Stimulated activated CD8-positive, alpha-beta memory T cell treated with anti-CD3 and anti-CD28 coated beads, Interleukin-15, amount 100 ng/mL, for 4 hours (primary cell): ENCODE measurements around the gene OR4B1.
"Not testable (repeated sequence)": the region's sequence is repeated elsewhere in the genome, so short reads cannot be mapped to it uniquely, and the experiment has no call there.

Experiments
- DNase-seq, 2 donors: peaks; one replicate each; pipeline ENCODE4 v3.0.0-alpha.2; 2020; ENCODE audit warnings: low read depth in 2 of 2

OR4B1 gene, protein sequence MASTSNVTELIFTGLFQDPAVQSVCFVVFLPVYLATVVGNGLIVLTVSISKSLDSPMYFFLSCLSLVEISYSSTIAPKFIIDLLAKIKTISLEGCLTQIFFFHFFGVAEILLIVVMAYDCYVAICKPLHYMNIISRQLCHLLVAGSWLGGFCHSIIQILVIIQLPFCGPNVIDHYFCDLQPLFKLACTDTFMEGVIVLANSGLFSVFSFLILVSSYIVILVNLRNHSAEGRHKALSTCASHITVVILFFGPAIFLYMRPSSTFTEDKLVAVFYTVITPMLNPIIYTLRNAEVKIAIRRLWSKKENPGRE

GRCh38 chr11:48216510-48216909 is at the start of gene OR4B1:
Gene OR4B1, plus strand, starts transcription at chr11:48216810. Its CDS starts 0 bp downstream, at chr11:48216810.
- DNase-seq, result no peak

- no peak for DNase-seq
These were observed 49.2 kb upstream of the OR4B1 start for GRCh38 chr11:48167380-48167779.

GRCh38 chr11:48168815-48169214 is 47.8 kb upstream of the OR4B1 start:
- DNase-seq, result no peak

GRCh38 chr11:48169259-48169658 is 47.4 kb upstream of the OR4B1 start:
- no peak for DNase-seq

DNA sequence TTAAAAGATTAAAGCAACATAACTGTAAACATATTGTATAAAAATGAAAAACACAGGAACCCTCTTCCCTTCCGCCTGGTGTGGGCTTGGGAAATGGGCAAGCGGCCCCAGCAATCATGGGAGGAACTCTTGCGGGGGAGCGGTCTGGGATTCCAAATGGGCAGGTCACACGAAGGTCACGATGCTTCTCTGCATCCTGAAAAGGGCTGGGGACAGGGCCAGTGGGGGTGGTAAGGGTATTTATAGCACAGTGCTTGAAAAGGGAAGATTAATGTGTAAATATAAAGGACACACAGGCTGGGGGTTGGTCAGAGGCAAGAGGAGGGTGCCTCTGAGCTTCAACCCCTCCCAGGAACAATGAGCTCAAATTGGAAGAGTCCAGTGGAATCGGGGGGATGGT is 46.9 kb upstream of the OR4B1 start:
- no peak for DNase-seq

DNA sequence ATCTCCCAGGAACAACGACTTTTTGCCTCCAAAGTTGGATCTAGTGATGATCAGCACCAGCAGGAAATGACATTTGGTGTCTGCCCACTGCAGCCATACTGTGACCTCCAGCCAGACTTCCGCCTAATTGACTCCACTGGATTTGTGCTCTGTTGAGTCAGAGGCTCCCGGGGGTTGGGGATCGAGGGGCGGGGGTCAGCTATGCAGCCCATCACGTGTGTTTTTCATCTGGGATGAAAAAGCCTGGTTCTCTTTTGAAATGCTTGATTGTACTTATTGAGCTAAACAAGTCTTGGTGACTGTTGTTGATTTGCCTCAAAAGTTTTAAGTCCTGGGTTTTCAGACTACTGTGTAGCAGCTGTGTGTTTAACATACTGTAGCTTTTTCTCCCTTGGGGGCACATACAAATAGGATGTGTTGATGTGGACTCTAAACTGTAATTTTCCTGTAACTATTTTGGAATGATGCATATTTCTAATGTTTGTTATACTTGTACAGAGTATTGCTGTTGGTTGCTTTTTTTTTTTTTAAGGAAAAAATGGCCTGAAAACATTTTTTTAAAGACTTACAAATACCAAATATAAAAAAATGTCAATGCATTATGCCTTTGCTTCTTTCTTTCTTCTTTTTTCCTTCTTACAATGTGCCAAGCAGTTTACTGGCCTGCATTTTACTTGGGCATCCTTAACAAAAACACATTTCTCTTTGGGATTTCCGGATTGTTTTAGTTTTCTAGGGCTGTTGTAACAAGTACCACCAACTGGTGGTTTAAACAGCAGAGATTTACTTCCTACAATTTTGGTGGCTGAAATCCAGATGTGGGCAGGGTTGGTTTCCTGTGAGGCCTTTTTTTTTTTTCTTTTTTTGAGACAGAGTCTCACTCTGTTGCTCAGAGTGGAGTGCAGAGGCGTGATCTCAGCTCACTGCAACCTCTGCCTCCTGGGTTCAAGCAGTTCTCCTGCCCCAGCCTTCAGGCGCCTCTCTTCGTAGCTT is 46.1 kb upstream of the OR4B1 start:
- no peak for DNase-seq

GRCh38 chr11:48172818-48173609 is 43.6 kb upstream of the OR4B1 start:
- peak; percentile 12 to 17 for DNase-seq

GRCh38 chr11:48177661-48178060 is 38.9 kb upstream of the OR4B1 start:
- DNase-seq, result no peak

GRCh38 chr11:48180627-48181026 is 36.0 kb upstream of the OR4B1 start:
- no peak for DNase-seq

DNA sequence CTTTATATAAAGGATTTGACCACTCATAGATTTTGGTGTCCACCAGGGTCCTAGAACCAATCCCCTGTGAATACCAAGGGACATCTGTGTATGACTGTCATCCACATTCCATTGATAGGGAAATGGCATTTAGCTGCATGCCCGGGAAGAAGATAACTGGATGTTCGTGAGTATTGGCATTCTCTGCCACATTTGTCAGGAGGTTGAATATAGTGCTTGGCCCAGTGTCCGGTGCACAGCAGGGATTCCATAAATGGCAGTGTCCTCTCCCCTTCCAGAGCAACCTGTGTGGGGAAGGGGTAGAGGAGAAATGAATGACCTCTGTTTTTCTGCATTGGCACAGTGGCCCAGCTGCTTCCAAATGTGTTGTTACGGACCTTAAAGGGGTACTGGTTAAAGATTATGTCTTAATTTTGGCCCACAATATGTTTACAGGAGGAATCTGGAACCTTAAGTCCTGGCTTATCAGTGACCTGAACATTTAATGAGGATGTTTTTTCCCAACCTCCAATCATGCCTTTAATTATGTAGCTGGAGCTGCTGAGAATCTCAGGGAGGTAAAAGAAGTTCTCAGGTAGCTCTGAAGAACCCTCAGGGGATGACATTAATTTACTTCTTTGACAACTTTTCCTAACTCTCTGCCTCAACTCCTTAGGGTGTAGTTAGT is 33.6 kb upstream of the OR4B1 start:
- DNase-seq, result no peak

- no peak for DNase-seq
These were observed 32.2 kb upstream of the OR4B1 start for GRCh38 chr11:48184452-48184851.

- DNase-seq, result not testable (repeated sequence)
These were observed 25.5 kb upstream of the OR4B1 start for GRCh38 chr11:48190906-48191654.

DNA sequence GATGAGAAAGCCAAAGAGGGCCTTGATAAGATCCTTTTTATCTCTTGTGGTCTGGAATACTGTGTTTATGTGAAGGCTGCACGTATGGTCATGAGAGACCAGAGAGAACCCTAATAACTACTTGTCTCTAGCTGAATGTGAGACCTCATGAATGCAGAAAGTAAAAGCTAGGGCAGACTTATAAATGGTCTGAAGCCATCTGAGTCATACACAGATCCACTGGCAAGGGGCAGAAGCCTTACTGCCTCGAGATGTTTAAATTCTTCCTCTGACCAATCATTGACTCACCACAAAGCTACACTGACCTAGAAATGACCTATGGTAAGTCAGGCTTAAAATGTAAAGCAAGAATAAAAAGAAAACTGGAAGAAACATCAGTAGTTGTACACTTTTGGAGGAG is 22.7 kb upstream of the OR4B1 start:
- no peak for DNase-seq

- DNase-seq, result no peak
These were observed 8.7 kb upstream of the OR4B1 start for GRCh38 chr11:48207881-48208280.

DNA sequence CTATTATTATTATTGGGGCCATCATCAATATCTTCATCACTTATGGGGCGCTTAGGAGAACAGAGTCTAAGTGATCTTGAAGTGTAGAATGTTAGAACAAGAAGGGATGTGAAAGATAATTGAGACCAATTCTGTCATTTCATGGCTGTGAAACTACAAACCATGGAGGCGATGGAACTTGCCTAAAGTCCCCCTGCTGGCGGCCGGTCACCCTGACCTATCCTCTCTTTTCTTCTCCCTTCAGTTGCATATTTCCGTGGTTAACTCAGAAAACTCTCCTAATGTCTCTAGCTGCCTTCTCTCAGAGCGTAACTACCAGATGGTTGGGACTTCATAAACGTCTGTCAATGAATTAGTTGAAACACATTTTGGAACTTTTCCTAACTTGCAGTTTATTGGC is 6.6 kb upstream of the OR4B1 start:
- no peak for DNase-seq

DNA sequence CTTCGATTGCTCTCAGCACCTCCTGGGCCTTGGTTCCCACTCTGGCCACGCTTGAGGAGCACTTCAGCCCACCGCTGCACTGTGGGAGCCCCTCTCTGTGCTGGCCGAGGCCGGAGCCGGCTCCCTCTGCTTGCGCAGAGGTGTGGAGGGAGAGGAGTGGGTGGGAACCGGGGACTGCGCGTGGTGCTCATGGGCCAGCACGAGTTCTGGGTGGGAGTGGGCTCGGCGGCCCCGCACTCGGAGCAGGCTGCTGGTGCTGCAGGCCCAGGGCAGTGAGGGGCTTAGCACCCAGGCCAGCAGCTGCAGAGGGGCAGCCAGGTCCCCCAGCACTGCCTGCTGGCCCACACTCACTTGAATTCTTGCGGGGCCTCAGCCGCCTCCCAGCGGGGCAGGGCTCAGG is 12.2 kb downstream of the OR4B1 start:
- no peak for DNase-seq

DNA sequence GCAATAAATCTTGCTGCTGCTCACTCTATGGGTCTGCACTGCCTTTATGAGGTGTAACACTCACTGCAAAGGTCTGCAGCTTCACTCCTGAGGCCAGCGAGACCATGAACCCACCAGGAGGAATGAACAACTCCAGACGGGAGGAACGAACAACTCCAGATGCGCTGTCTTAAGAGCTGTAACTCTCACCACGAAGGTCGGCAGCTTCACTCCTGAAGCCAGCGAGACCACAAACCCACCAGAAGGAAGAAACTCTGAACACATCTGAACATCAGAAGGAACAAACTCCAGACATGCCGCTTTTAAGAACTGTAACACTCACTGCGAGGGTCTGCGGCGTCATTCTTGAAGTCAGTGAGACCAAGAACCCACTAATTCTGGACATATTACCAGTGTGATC is 13.4 kb downstream of the OR4B1 start:
- DNase-seq, result not testable (repeated sequence)

GRCh38 chr11:48237727-48238126 is 21.1 kb downstream of the OR4B1 start:
- no peak for DNase-seq

- no peak for DNase-seq
These were observed 25.9 kb downstream of the OR4B1 start for GRCh38 chr11:48242501-48242900.

DNA sequence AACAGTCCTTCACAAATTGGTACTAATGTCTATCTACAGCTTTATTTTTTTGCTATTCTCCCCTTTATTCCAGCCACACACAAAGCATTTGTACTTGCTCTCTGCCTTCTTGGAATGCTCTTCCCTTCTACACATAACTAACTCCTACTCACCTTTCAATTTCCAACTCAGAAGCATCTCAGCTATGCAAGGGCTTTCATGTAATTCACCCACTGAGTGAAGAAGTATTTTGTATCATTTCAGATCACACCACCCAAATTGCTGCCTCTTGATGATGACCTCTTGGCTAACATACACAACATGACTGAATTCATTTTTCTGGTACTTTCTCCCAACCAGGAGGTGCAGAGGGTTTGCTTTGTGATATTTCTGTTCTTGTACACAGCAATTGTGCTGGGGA is 28.2 kb downstream of the OR4B1 start, which contains the start of gene OR4X2:
TSS of gene OR4X2 (plus strand) at position 301 of the 400 bp plus-strand sequence. CDS start at position 301, 0 bp downstream.
- DNase-seq, result no peak

- DNase-seq, result no peak
These were observed 32.3 kb downstream of the OR4B1 start for GRCh38 chr11:48248902-48249301.
